MM.1S (cell line): ENCODE measurements around the gene USB1.

Experiments
- DNase-seq: peaks from one replicate; pipeline ENCODE4 v3.0.0-alpha.2; 2015
- H2AFZ ChIP-seq: fragments of 300-600 bp; sonication (generic); 2 replicates; pipeline ENCODE4 v1.6.0; 2016; ENCODE audit warnings: antibody characterized with exemption, low read length
- H3F3A ChIP-seq: fragments of 300-600 bp; sonication (generic); 2 replicates; pipeline ENCODE4 v1.6.1; 2016; ENCODE audit warnings: mild to moderate bottlenecking, antibody characterized with exemption, low read length, moderate library complexity, mixed read lengths; ENCODE audit not compliant: insufficient read depth
- H3K27ac ChIP-seq: fragments of 300-600 bp; sonication (generic); 2 replicates; pipeline ENCODE4 v1.5.1; 2016; ENCODE audit warnings: mild to moderate bottlenecking, low read length
- H3K27me3 ChIP-seq: fragments of 300-600 bp; sonication (generic); replicated peaks from 2 replicates; pipeline ENCODE4 v1.6.0; 2016; ENCODE audit warnings: low read length; ENCODE audit not compliant: insufficient read depth
- H3K36me3 ChIP-seq: fragments of 300-600 bp; sonication (generic); replicated peaks from 2 replicates; pipeline ENCODE4 v1.6.1; 2016; ENCODE audit warnings: mild to moderate bottlenecking, low read length, mixed read lengths; ENCODE audit not compliant: insufficient read depth
- H3K4me1 ChIP-seq: fragments of 300-600 bp; sonication (generic); 2 replicates; pipeline ENCODE4 v1.6.1; 2016; ENCODE audit warnings: low read length, mixed read lengths
- H3K4me2 ChIP-seq: fragments of 300-600 bp; sonication (generic); 2 replicates; pipeline ENCODE4 v1.6.0; 2016; ENCODE audit warnings: low read depth, low read length
- H3K4me3 ChIP-seq: fragments of 300-600 bp; sonication (generic); 2 replicates; pipeline ENCODE4 v1.5.1; 2016; ENCODE audit warnings: low read length, mixed read lengths
- H3K79me2 ChIP-seq: fragments of 300-600 bp; sonication (generic); 2 replicates; pipeline ENCODE4 v1.6.1; 2016; ENCODE audit warnings: mixed run types, low read length, mixed read lengths
- H3K9ac ChIP-seq: fragments of 300-600 bp; sonication (generic); 2 replicates; pipeline ENCODE4 v1.6.1; 2016; ENCODE audit warnings: low read length, mixed read lengths
- H3K9me2 ChIP-seq: fragments of 300-600 bp; sonication (generic); replicated peaks from 2 replicates; pipeline ENCODE4 v1.6.1; 2016; ENCODE audit warnings: mild to moderate bottlenecking, low read length, mixed read lengths; ENCODE audit not compliant: insufficient read depth
- H3K9me3 ChIP-seq: fragments of 300-600 bp; sonication (generic); replicated peaks from 2 replicates; pipeline ENCODE4 v1.6.1; 2016; ENCODE audit warnings: mild to moderate bottlenecking, low read length, mixed read lengths; ENCODE audit not compliant: insufficient read depth
- H4K20me1 ChIP-seq: fragments of 300-600 bp; sonication (generic); 2 replicates; pipeline ENCODE4 v1.6.1; 2016; ENCODE audit warnings: mild to moderate bottlenecking, low read length, moderate library complexity, mixed read lengths; ENCODE audit not compliant: insufficient read depth
- CTCF ChIP-seq: fragments of 300-600 bp; sonication (generic); IDR thresholded peaks from 2 replicates; pipeline ENCODE4 v1.5.1; 2016; ENCODE audit warnings: antibody characterized with exemption, low read length, mixed read lengths
- EZH2 ChIP-seq: fragments of 300-600 bp; sonication (generic); optimal IDR thresholded peaks from 2 replicates; pipeline ENCODE3; 2017; ENCODE audit warnings: low read depth, mild to moderate bottlenecking, antibody characterized with exemption, low read length, mixed read lengths
- EZH2phosphoT487 ChIP-seq: fragments of 300-600 bp; sonication (generic); IDR thresholded peaks from 2 replicates; pipeline ENCODE4 v1.6.1; 2018; ENCODE audit warnings: antibody characterized with exemption, low read length

USB1 gene

GRCh38 chr16:58042001-58042885, 41.0 kb downstream of the USB1 start:
- Histone ChIP-seq H3K36me3 (no peaks in the 10 kb centered on the region), H3F3A (no peaks in the 10 kb centered on the region), H3K9me2 (no peaks in the 10 kb centered on the region), H3K4me3 (no peak overlapping the region), H3K4me1 (no peaks in the 10 kb centered on the region), H3K4me2 (no peak overlapping the region), H3K27ac (no peak overlapping the region), H2AFZ (no peak overlapping the region), H3K9me3 (no peaks in the 10 kb centered on the region), H3K9ac (no peak overlapping the region), H3K79me2 (no peaks in the 10 kb centered on the region), H4K20me1 (no peaks in the 10 kb centered on the region), H3K27me3 (no peaks in the 10 kb centered on the region)
- DNase-seq = no peak
- no peak for TF ChIP-seq CTCF
- no peak for TF ChIP-seq EZH2
- no peak for TF ChIP-seq EZH2phosphoT487

- H4K20me1 ChIP-seq = no peaks in the 10 kb centered on the region
- H3K9me3 ChIP-seq = no peaks in the 10 kb centered on the region
- no peaks in the 10 kb centered on the region for H3K4me1 ChIP-seq
- no peaks in the 10 kb centered on the region for H3K36me3 ChIP-seq
- no peaks in the 10 kb centered on the region for H3F3A ChIP-seq
- H3K9me2 ChIP-seq = no peaks in the 10 kb centered on the region
- H3K4me3 ChIP-seq = no peak overlapping the region
- TF ChIP-seq CTCF (no peak), EZH2phosphoT487 (no peak), EZH2 (no peak)
- H2AFZ ChIP-seq = no peak overlapping the region
- no peak overlapping the region for H3K9ac ChIP-seq
- H3K27ac ChIP-seq = no peak overlapping the region
- no peak for DNase-seq
- H3K27me3 ChIP-seq = no peaks in the 10 kb centered on the region
- no peak overlapping the region for H3K4me2 ChIP-seq
- no peaks in the 10 kb centered on the region for H3K79me2 ChIP-seq
Measured at GRCh38 chr16:58042886-58043515, 41.8 kb downstream of the USB1 start.

DNA sequence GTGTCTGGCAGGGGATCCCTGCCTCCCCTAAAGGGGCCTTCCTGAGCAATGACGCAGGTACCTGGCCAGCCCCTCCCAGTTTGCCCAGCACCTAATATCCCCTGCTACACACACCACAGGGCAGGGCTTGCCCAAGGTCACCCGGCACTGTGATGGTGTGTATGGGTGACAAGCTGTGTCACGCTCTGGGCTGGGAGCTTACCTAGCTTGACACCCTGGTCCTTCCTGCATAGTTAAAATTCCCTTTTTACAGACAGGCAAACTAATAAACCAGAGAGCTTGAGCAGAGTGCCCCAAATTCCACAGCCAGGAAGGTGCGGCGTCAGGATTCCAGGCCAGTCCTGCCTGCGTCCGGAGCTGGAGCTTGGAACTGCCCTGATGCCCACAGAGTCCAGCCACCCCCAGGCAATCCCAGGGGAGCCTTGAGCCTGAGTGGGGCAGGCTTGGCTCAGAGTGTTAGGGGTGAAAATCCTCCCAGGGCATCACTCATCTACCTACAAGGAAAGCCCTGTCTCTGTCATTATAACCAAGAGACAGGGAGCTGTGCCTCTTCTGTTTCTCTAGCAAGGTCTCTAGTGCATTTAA, 42.5 kb downstream of the USB1 start:
- H3K79me2 ChIP-seq = no peaks in the 10 kb centered on the region
- H3K4me2 ChIP-seq = no peak overlapping the region
- no peak overlapping the region for H3K9ac ChIP-seq
- no peaks in the 10 kb centered on the region for H3K4me1 ChIP-seq
- H3K9me2 ChIP-seq = no peaks in the 10 kb centered on the region
- no peaks in the 10 kb centered on the region for H4K20me1 ChIP-seq
- H2AFZ ChIP-seq = no peak overlapping the region
- H3K27ac ChIP-seq = no peak overlapping the region
- TF ChIP-seq EZH2phosphoT487 = no peak
- no peak for TF ChIP-seq CTCF
- no peak for TF ChIP-seq EZH2
- H3F3A ChIP-seq = no peaks in the 10 kb centered on the region
- no peaks in the 10 kb centered on the region for H3K9me3 ChIP-seq
- no peak for DNase-seq
- no peaks in the 10 kb centered on the region for H3K36me3 ChIP-seq
- H3K4me3 ChIP-seq = no peak overlapping the region
- no peaks in the 10 kb centered on the region for H3K27me3 ChIP-seq
